Keratinocyte (primary cell): ENCODE measurements around the gene NRROS. TPM values are rescaled to one million over a fixed set of nuclear protein-coding genes. Genes with fewer than 3 reads are reported as not detected.

Experiments
- DNase-seq: peaks from one replicate; pipeline ENCODE4 v3.0.0-alpha.2; 2011; ENCODE audit warnings: low read depth, missing footprints, low spot score
- FAIRE-seq: peaks from 2 replicates; lab custom pipeline; 2011; peaks lifted over from hg19 to GRCh38; lab: Jason Lieb, UNC
- H2AFZ ChIP-seq: 2 replicates; pipeline ENCODE4 v1.6.0; 2012; ENCODE audit warnings: low read length, control low read depth, inconsistent platforms; ENCODE audit not compliant: control insufficient read depth
- H3K27ac ChIP-seq: 2 replicates; pipeline ENCODE4 v1.5.1; 2011; ENCODE audit warnings: low read length; ENCODE audit not compliant: control insufficient read depth, insufficient read depth
- H3K27me3 ChIP-seq: 3 replicates; pipeline ENCODE4 v1.6.0; 2011; ENCODE audit warnings: low read length; ENCODE audit not compliant: control insufficient read depth, insufficient read depth; ENCODE audit errors: extremely low read depth
- H3K36me3 ChIP-seq, 2 experiments: 2 replicates in 1 of 2; 3 replicates in 1 of 2; pipeline ENCODE4 v1.5.1; 2011; ENCODE audit warnings: low read length in 2 of 2, mild to moderate bottlenecking in 1 of 2; ENCODE audit not compliant: control insufficient read depth in 2 of 2, insufficient read depth in 2 of 2; ENCODE audit errors: extremely low read depth in 1 of 2
- H3K4me1 ChIP-seq: 3 replicates; pipeline ENCODE4 v1.5.1; 2011; ENCODE audit warnings: low read length; ENCODE audit not compliant: control insufficient read depth, insufficient read depth; ENCODE audit errors: extremely low read depth
- H3K4me2 ChIP-seq: 3 replicates; pipeline ENCODE4 v1.6.0; 2011; ENCODE audit warnings: low read depth, low read length; ENCODE audit not compliant: control insufficient read depth, insufficient read depth; ENCODE audit errors: extremely low read depth
- H3K4me3 ChIP-seq, 3 experiments: fragments of 200-600 bp in 1 of 3; sonication (generic) in 1 of 3; 2 replicates in 2 of 3; 3 replicates in 1 of 3; pipeline ENCODE4 v1.5.1; 2011 to 2016; ENCODE audit warnings: low read length in 3 of 3, mild to moderate bottlenecking in 3 of 3, control low read depth in 2 of 3, inconsistent platforms in 1 of 3, low read depth in 1 of 3, mixed read lengths in 1 of 3, mixed run types in 1 of 3, moderate library complexity in 1 of 3; ENCODE audit not compliant: control insufficient read depth in 2 of 3, insufficient read depth in 2 of 3; ENCODE audit errors: extremely low read depth in 1 of 3
- H3K79me2 ChIP-seq: 2 replicates; pipeline ENCODE4 v1.6.0; 2012; ENCODE audit warnings: low read length; ENCODE audit not compliant: control insufficient read depth, insufficient read depth
- H3K9ac ChIP-seq: 3 replicates; pipeline ENCODE4 v1.6.0; 2011; ENCODE audit warnings: low read length; ENCODE audit not compliant: control insufficient read depth, insufficient read depth; ENCODE audit errors: extremely low read depth
- H3K9me1 ChIP-seq: 3 replicates; pipeline ENCODE4 v1.6.0; 2011; ENCODE audit warnings: low read length; ENCODE audit not compliant: control insufficient read depth, insufficient read depth; ENCODE audit errors: extremely low read depth
- H3K9me3 ChIP-seq: 2 replicates; pipeline ENCODE4 v1.5.1; 2012; ENCODE audit warnings: low read depth, low read length; ENCODE audit not compliant: control insufficient read depth
- H4K20me1 ChIP-seq: 3 replicates; pipeline ENCODE4 v1.6.0; 2011; ENCODE audit warnings: low read length; ENCODE audit not compliant: control insufficient read depth, insufficient read depth; ENCODE audit errors: extremely low read depth
- CTCF ChIP-seq, 3 experiments: IDR thresholded peaks in 1 of 3; conservative IDR thresholded peaks in 1 of 3; optimal IDR thresholded peaks in 1 of 3; 2 replicates in 2 of 3; 3 replicates in 1 of 3; pipeline versions ENCODE3 to v1.5.1; 2011; ENCODE audit warnings: low read length in 3 of 3, mild to moderate bottlenecking in 3 of 3, moderate library complexity in 2 of 3, control low read depth in 1 of 3, inconsistent platforms in 1 of 3; ENCODE audit not compliant: insufficient read depth in 2 of 3; ENCODE audit errors: extremely low read depth in 1 of 3
- EZH2 ChIP-seq: IDR thresholded peaks from one replicate; pipeline ENCODE4 v1.6.1; 2012; ENCODE audit warnings: inconsistent platforms, mild to moderate bottlenecking, low read length, moderate library complexity
- dilution Hi-C: fragments of 300-500 bp; cut with MboI; formaldehyde crosslinking; loops from one replicate; pipeline ENCODE4 v1.7.0; 2020; ENCODE audit warnings: low sequenced_read_pairs; ENCODE audit not compliant: extremely low pct_ligation_motif_present
- polyA plus RNA-seq, 5 experiments: library from polyadenylated mRNA; depleted of rRNA in 3 of 5; stranded (reverse) in 3 of 5; stranded (forward) in 1 of 5; unstranded in 1 of 5; fragments of >200 nt; gene quantifications; 1 replicate in 1 of 5; 2 replicates in 3 of 5; 3 replicates in 1 of 5; pipeline versions ENCODE4 v1.2.1 to v1.2.3, GENCODE V29; 2011 to 2012; ENCODE audit warnings: missing spikeins in 2 of 5, low read depth in 1 of 5, low replicate concordance in 1 of 5

The NRROS gene
- polyA plus RNA-seq, 1 donor (not counting 4 experiments of a cell fraction or from before 2014, with no cell fraction given) = 0.03 TPM

- TF ChIP-seq EZH2 (no peak), CTCF (optimal IDR thresholded peaks at IDR 0.05 in 1 of 3, IDR thresholded peaks at IDR 0.05 in 1 of 3, conservative IDR thresholded peaks at IDR 0.05 in 1 of 3; ENCODE audit: extremely low read depth in 1 of 3, insufficient read depth in 2 of 3, low read length in 3 of 3) (no peak)
- Histone ChIP-seq H2AFZ (peak overlapping the region; percentile 98), H3K27ac (peak overlapping the region; percentile 71), H3K9me3 (no peaks in the 10 kb centered on the region), H3K4me1 (peaks cover 12% of the 10 kb centered on the region), H3K4me2 (peak overlapping the region; percentile 97), H3K4me3 (peak overlapping the region; percentile 62 to 92 (median 86)), H3K9me1 (no peaks in the 10 kb centered on the region), H3K79me2 (no peaks in the 10 kb centered on the region), H3K27me3 (peaks cover 3% of the 10 kb centered on the region), H4K20me1 (no peaks in the 10 kb centered on the region), H3K36me3 (no peaks in the 10 kb centered on the region), H3K9ac (peak overlapping the region; percentile 79)
- no peak for DNase-seq
- dilution Hi-C loops = no loop called here
- FAIRE-seq = no peak
Observed at GRCh38 chr3:196631682-196632045, 7.8 kb upstream of the NRROS start.

- Histone ChIP-seq H4K20me1 (no peaks in the 10 kb centered on the region), H2AFZ (peak overlapping the region; percentile 98), H3K27ac (peak overlapping the region; percentile 71), H3K27me3 (peaks cover 6% of the 10 kb centered on the region), H3K4me2 (peak overlapping the region; percentile 97), H3K4me1 (peaks cover 12% of the 10 kb centered on the region), H3K4me3 (peak overlapping the region; percentile 62 to 92 (median 86)), H3K9me3 (no peaks in the 10 kb centered on the region), H3K9me1 (no peaks in the 10 kb centered on the region), H3K79me2 (no peaks in the 10 kb centered on the region), H3K9ac (peak overlapping the region; percentile 79), H3K36me3 (no peaks in the 10 kb centered on the region)
- DNase-seq = no peak
- no peak for TF ChIP-seq EZH2
- peak in 1 of 3 experiments; percentile 49 for TF ChIP-seq CTCF (optimal IDR thresholded peaks at IDR 0.05 in 1 of 3, IDR thresholded peaks at IDR 0.05 in 1 of 3, conservative IDR thresholded peaks at IDR 0.05 in 1 of 3; ENCODE audit: extremely low read depth in 1 of 3, insufficient read depth in 2 of 3, low read length in 3 of 3)
- FAIRE-seq = no peak
- dilution Hi-C loops = no loop called here
Observed at GRCh38 chr3:196632046-196632751, 7.3 kb upstream of the NRROS start.
